ENCODE data around the gene CYB561A3. TPM values are rescaled to one million over a fixed set of nuclear protein-coding genes. Genes with fewer than 3 reads are reported as not detected.

CYB561A3 gene
- total RNA-seq, 1 donor from 2014 or later = 47.2 TPM

GRCh38 chr11:61353131-61354067 lies 8.3 kb downstream of the CYB561A3 start:
- H3K4me1 ChIP-seq = peaks cover 19% of the 10 kb centered on the region
- DNase-seq (no peak), ATAC-seq (no peak)
- no peak overlapping the region for H3K27ac ChIP-seq
- H3K9me3 ChIP-seq = no peaks in the 10 kb centered on the region
- TF ChIP-seq CTCF (IDR thresholded peaks at IDR 0.05) = no peak
- H3K36me3 ChIP-seq = peaks cover 63% of the 10 kb centered on the region
- intact Hi-C loops (cut with DNase I) = no loop called here
- H3K4me3 ChIP-seq = no peak overlapping the region
- H3K27me3 ChIP-seq (ENCODE audit: low read depth) = no peaks in the 10 kb centered on the region

GRCh38 chr11:61352038-61352437 lies 9.6 kb downstream of the CYB561A3 start:
- Histone ChIP-seq H3K27ac (no peak overlapping the region), H3K4me3 (no peak overlapping the region), H3K4me1 (peaks cover 7% of the 10 kb centered on the region), H3K9me3 (no peaks in the 10 kb centered on the region), H3K36me3 (peaks cover 74% of the 10 kb centered on the region), H3K27me3 (ENCODE audit: low read depth) (no peaks in the 10 kb centered on the region)
- DNase-seq (no peak), ATAC-seq (no peak)
- TF ChIP-seq CTCF (IDR thresholded peaks at IDR 0.05) = no peak
- intact Hi-C loops (cut with DNase I) = no loop called here

GRCh38 chr11:61350803-61351202 lies 10.9 kb downstream of the CYB561A3 start:
- H3K36me3 ChIP-seq = peaks cover 81% of the 10 kb centered on the region

GRCh38 chr11:61350336-61350735 lies 11.3 kb downstream of the CYB561A3 start:
- no peak overlapping the region for H3K27ac ChIP-seq
- H3K9me3 ChIP-seq = no peaks in the 10 kb centered on the region
- H3K36me3 ChIP-seq = peaks cover 85% of the 10 kb centered on the region
- ATAC-seq (no peak), DNase-seq (no peak)
- intact Hi-C loops (cut with DNase I) = no loop called here
- H3K4me1 ChIP-seq = no peaks in the 10 kb centered on the region
- no peak overlapping the region for H3K4me3 ChIP-seq
- no peak for TF ChIP-seq CTCF (IDR thresholded peaks at IDR 0.05)
- H3K27me3 ChIP-seq (ENCODE audit: low read depth) = no peaks in the 10 kb centered on the region

More at GRCh38 chr11:61350803-61351202, 10.9 kb downstream of the CYB561A3 start:
- no peak for DNase-seq
- Histone ChIP-seq H3K27ac (no peak overlapping the region), H3K27me3 (ENCODE audit: low read depth) (no peaks in the 10 kb centered on the region), H3K4me1 (no peaks in the 10 kb centered on the region), H3K4me3 (no peak overlapping the region), H3K9me3 (no peaks in the 10 kb centered on the region)
- no peak for TF ChIP-seq CTCF (IDR thresholded peaks at IDR 0.05)
- intact Hi-C loops (cut with DNase I) = no loop called here
- no peak for ATAC-seq

- DNase-seq (no peak), ATAC-seq (no peak)
- H3K4me1 ChIP-seq = no peaks in the 10 kb centered on the region
- no peaks in the 10 kb centered on the region for H3K9me3 ChIP-seq
- no peak overlapping the region for H3K4me3 ChIP-seq
- intact Hi-C loops (cut with DNase I) = no loop called here
- no peak for TF ChIP-seq CTCF (IDR thresholded peaks at IDR 0.05)
- H3K27ac ChIP-seq = no peak overlapping the region
- H3K36me3 ChIP-seq = peaks cover 90% of the 10 kb centered on the region
- no peaks in the 10 kb centered on the region for H3K27me3 ChIP-seq (ENCODE audit: low read depth)
Measured at GRCh38 chr11:61349916-61350315, 11.8 kb downstream of the CYB561A3 start.

All from lower lobe of right lung (tissue), 2 donors.